Measurements from ENCODE around the gene KXD1.

KXD1 gene

DNA sequence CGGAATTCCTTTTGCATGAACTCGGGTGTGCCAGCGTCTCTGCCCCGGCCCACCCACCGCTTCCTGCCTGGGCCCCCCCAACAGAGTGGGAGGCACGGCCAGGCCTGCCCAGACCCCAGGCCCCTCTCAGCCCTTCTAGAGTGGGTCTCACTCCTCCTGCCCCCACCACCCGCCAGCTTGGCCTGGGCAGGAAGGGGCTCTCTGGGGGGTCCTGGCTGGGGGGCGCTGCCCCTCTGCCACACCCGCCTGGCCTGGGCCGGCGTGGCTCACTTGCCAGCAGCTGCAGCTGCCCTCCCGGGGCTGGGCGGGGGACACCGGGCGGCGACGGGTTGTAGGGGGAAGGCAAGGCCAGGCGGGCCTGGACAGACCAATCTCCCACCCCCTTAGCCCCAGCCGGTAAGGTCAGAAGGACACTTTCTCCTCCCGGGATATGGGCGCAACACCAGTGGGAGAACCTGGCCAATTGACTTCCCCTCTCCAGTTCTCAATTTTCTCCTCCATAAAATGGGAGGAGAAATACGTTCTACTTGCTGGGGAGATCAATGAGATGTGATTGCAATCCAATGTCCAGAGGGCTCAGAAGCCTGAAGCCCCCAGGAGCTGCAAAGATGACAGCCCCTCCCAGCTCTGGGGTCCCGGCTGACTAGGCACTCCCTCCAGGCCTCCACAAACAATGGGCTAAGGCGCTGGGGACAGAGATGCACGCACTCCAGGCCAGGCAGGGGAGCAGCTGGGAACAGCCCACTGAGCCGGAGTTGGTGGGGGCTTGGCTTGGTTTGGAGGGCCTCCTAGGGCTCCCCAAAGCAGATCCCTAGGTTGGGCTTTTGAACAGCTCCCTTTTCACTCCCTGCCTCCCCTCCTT is 46.5 kb downstream of the KXD1 start:
- DNase-seq = no peak

DNA sequence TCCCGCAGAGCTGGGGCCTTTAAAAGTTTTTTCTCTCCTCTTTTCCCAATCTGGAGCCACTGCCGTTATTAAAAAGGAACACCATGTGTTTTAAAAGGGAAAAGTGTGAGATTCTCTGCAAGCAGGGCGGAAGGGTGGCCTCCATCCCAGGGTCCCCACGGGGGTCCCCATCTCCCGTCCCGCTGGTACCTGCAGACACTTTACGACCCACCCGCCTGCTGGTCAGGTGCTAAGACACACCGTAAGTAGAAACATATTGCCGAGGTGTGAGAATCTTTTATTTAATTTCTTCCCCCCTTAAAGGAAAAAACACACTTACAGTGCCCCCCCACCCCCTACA is 47.1 kb downstream of the KXD1 start:
- DNase-seq = no peak

DNA sequence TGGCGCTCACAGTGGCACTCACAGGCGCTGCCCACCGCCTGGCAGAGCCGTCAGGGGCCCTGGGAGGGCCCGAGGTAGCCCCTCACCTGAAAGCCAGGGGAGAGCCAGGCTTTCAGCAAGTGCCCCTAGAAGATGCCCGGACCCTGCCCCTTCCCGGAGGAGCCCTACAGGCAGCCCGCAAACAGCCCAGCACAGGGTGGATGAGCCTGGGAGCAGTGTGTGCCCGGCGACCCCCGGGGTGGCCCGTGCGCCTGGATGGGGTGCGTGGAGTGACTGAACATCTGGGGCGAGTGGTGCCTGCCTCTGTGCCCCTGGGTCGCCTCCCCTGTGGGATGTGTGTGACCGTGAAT is 47.5 kb downstream of the KXD1 start:
- DNase-seq = no peak

DNA sequence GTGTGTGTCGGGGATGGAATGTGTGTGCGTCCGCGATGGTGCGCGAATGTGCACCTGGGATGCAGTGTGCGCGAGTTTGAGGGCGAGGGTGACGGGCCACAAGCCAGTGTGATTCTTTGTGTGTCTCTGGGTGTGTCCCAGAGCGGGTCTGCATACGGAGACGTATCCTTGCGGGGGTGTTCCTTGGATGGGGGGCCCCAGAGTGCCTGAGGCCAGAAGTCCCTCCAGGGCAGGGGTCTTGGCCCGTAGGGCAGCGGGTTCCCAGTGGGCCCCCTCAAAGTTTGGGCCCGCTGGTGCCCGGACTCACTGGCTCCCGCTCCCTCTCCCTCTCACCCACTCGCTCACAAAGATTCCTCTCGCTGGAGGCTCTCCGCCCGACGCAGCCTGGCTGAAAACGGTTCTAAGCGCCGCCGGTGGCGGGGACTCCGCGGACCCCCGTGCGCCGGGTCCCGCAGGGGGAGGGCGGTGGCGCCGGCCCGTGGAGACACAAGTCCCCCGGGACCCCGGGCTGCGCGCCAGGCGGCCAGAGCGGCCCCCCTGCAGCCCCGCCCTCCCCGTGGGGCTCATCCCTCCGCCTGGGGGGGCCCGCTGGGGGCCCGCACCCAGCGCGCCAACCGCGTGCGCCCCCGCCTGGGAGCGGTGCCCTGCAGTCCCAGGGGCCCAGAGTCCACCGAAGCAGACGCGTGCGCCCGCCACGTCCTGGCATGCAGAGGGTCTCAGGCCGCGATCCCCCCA is 48.0 kb downstream of the KXD1 start:
- no peak for DNase-seq

DNA sequence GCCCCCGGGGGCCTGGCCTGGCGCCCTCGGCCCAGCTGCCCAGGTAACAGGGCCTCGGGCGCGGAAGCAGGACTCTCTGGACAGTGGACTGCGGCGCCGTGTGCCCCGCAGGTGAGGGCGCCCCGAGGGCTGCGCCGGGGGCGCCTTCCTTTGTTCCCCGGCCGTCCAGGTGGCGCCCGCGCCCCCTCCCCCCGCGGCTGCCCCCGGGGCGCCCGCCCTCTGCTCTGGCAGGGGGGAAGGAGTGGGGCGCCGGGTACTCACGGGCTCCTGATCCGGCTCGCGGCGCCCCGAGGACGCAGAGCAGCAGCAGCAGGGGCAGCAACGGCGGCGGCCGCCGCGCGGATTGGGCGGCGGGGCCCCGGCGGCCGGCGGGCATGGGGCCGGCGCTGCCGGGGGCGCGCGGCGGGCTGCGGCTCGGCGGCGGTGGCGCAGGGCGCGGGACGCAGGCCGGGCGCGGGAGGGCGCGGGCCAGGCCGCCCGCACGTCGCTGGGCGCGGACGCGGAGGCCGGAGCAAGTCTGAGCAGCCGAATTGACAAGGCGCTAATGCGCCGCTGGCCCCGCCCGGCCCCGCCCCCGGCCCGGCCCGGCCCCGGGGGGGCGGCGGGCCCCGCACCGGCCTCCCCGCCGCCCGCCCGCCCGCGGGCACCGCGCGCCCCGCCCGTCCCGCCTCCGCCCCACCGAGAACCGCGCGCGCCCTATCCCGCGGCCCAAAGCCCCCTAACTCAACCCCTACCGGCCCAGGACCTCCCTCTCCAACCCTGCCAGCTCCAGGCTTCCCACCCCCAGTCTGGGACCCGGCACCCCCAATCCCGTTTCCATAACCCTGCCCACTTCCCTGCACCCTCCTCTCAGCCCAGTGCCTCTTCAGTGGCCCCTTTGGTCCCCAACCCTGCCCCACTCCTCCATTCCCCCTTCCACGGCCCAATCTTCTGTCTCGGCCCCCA is 48.9 kb downstream of the KXD1 start, which contains the start of gene CRLF1:
CRLF1 (minus strand) TSS at position 519 of the 945 bp plus-strand sequence; CDS start at position 376, 143 bp downstream.
- DNase-seq = no peak

DNA sequence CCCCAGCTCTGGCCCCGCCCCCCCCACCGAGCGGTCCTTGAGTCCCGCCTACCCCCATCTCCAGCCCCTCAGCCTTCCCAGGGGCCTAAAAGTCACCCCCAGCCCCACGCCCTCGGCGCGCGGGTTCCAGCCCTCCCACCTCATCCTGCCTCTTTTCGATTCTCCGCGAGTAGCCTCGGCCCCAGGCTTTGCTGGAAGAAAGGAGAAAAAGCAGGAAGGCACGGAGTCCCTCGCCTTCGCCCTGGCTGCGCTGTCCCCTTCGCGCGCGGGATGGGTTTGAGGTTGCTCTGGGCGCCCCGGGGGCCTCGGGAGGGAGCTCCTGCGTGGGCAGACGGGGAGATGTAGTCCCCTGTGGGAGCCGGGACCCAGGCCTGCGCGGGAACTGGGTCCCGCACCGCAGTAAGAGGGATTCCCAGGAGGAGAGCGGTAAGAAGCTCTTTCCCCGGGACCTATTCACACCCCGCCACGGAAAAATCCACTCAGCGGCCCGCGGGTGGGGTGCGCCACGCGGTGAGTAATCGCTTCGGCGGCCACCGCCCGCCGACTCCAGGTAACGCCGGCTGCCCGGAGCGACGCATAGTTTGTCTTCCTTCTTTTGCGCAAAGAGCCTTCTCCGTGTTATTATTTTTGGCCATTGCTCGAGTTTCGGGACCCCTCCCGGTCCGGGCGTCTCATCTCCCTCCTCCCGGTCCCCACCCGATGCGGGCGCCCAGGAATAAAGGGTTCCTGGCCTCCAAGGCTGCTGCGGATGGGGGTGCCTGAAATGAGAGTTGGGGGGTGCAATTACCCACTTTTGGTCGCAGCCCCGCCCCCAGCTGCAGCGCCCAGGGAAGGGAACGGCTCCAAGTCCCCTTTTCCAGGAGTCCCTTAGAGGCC is 49.8 kb downstream of the KXD1 start:
- DNase-seq = no peak

DNA sequence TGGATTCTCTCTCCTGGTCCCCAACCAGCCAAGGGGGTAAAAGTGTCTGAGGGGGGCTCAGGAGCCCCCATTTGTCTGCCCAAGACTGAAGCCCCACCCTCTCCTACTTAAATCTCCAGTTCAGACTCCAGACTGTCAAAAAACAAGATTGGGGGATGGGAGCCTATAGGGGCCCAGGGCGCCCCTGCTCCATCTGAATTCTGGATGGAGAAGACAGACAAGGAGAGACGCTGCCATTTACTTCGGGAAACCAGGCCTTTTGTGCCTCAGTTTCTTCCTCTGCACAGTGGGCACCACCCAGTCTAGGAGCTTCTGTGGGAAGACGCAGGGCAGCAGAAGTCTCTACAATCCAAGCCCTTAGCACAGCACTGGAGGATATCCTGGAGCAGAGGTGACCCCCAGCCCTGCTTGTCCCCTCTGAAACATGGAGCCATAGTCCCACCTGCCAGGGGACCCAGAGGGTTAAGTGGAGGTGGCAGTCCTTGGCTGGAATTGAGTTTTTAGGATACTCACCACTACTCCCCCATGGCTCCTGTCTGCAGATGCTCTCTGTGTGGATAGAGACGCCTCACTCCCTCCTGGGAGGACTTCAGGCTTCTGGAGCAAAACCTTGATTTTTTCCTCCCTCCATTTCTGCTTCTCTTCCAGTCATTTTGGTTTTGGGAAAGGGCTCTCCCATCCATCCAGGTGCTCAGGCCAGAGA is 50.6 kb downstream of the KXD1 start:
- no peak for DNase-seq

DNA sequence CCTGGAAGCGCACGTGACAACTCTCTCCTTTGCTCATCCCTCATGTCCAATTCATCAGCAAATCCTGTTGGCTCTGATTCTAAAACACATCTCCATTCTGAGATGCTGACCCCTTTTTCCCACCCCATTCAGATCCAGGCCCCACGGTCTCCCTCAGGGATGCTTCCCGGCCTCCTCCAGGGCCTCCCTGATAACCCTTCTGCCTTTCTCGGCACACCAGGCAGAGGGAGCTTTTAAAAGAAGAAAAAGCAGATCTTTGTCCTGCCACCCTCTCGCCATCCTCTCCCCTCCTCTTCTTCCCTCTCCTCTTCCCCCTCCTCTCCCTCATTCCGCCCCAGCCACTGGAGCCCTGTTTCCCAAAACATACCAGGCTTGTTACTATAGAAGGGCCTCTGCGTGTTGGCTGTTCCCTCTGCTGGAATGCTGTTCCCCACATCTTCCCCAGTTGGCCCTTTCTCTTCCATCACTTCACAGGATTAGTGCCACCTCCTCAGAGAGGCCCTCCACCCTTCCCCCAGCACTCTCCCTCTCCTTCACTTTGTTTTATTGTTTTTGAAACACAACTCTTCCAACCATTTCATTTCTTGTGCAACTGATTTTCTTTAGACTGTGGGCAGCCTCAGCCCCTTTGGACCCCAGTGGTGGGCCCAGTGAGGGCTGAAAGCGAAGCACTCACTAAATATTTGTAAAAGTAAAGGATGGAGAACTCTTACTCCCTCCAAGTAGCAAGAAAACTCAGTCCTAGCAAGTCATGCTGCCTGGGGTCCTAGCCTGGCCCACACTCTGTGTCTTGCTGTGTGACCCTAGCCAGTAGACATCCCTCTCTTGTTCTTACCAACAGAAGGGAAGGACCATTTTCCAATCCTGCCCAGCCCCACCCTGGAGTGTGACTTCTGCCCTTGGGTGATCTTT is 51.4 kb downstream of the KXD1 start:
- no peak for DNase-seq

DNA sequence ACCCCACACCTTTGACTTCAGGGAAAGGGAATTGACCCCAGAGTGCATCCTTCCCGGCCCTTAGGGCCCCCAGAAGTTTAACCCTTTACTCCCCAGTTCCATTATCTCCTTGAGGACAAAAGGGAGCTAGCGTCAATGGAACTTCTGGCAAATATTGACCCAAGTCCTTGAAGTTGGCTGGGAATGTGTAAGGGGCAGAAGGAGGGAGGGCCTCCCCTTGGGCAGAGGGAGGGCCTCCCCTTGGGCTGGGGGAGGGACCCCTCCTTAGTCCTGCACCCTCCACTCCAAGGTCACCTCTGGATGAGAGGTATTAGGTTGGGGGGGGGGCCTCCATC is 52.0 kb downstream of the KXD1 start:
- DNase-seq = no peak

DNA sequence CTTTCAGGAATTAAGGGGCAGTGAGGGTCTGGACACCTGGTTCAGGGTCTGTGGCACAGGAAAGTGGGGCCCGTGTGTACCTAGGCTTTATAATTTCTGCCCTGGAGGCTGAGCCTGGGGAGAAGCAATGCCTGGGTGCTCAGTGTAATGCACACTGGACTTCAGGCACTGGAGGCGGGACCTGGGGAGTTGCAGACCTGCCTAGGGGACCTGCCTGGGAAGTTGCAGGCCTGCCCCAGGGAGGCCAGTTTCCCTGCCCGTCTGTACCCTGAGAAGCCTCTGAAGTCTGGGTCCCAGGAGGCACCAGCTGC is 52.5 kb downstream of the KXD1 start:
- DNase-seq = no peak

DNA sequence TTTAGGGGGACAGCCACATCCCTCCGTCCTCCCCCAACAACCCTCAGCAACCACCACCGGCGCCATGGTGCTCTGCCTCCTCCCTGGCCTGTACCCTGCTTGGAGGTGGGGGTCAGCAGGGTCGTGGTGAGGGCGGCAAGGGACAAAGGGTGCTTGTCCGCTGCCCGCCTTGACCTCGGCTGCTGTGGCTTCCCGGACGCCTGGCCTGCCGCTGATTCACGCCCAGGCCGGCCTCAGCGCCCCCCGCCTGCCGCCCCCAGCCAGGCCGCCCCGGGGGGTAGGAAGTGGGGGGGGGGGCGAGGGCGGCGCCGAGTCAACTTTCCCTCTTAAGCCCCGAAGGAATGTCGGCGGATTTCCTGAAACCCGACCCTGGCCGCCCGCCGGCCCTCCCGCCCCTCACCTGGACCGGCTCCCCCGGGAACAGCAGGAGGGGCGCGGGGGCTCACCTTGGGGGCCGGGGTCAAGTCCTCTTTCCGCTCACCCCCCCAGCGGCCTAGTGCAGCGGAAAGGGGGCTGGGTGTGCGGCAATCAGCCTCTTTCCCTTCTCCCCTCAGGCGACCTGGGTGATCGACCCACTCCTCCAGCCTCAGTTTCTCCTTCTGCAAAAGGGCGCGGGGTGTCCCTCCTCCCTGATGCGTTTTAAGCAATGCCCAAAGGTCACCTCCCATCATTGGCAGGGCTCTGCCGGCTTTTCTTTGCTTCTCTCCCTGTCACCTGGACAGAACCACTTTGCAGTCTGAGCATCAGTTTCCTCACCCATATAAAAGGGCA is 53.1 kb downstream of the KXD1 start:
- DNase-seq = no peak

DNA sequence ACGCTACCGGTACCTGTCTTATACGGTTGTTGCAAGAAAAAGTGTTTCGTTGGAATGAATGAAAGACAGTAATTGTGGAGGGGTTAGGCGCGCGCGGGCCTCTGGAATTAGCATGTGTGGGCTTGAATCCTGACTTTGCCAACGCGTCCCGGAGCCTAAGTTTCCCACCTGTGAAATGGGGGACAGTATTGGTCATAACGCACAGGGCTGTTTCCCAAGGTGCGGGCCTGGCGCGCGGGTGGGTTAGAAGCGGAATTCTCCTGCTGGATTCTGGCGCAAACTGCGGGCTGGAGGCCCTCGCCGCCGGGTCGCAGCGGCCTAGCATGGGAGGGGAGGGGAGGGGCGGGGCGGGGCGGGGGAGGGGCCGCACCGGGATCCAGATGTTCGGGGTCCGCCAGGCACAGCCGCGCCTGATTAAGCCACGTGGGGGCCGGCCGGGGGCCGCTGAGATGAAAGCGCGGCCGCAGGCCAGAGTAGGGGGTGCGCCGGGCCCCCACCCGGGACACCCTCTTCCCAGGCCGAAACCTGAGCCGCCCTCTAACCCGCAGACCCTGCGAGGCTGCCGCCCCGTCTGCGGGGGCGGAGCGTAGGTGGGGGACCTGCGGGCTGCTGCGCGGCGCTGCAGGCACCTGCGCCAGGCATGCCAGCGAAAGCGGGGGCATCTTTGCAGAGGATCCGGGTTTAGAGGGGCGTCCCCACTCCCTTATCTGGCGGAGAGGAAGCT is 53.8 kb downstream of the KXD1 start:
- DNase-seq = no peak

DNA sequence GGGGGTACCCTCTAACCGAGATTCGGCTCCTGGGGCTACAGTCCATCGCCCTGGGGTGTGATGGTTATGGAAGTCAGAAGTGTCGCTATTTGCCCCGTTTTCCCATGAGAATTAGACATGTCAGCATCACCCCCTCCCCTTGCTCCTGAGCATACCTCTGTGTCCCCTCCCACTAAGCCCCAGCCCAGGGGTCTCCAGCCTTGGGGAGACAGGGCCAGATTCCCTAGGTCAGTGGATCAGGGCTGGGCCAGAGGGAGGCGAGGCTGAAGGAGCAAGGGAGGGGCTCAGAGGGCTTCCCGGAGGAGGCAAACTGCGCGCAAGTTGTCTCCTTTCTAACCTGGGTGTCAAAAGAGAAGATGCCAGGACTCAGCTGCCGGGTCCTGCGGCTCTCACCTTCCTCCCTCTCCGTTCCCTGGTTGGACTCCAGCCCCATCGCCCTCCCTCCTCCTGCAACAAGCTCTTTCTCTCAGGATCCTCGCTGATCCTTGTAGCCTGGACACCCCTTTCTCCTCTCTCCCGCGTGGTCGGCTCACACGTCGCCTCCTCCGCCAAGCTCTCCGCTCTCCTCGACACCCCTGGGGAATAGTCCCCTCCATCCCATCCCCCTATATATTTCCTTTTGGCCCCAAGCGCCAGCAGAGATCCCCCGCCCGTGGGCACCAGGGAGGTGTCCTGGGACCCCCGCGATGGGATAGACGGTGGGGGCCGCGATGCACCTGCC is 54.5 kb downstream of the KXD1 start:
- DNase-seq = no peak

DNA sequence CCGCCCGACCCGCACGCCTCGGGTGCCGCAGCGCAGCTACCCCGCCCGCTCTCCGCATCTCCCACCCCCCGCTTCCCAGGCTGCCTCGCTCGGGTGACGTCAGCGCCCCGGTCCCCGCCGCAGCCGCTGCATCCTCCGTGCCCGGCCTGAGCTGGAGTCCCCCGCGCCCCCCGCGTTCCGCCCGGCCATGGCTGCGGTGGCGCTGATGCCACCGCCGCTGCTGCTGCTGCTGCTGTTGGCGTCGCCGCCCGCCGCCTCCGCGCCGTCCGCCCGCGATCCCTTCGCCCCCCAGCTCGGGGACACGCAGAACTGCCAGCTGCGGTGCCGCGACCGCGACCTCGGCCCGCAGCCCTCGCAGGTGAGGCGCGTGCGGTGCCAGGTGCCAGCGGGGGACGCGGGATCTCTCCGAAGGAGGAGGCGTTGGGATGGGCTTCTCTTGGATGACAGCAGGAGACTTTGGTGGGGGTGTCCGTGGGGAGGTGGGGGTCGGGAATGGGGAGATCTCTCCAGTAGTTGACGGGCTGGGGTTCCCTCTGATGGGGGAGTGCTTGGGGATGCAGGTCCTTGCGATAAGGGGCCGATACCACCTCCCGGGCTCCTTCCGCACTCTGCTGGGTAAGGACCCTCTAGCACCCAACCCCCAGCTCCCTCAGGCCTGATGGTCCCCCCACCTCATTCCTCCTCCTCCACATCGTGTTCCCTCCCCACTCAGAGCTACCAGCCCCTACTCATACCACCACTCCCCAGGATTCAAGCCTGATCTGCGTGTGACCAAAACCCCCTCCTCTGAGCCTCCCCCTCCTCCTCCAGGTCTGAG is 55.3 kb downstream of the KXD1 start, which contains the start of gene TMEM59L:
TMEM59L (plus strand) TSS at position 99 of the 817 bp plus-strand sequence; CDS start at position 188, 89 bp downstream.
- no peak for DNase-seq

DNA sequence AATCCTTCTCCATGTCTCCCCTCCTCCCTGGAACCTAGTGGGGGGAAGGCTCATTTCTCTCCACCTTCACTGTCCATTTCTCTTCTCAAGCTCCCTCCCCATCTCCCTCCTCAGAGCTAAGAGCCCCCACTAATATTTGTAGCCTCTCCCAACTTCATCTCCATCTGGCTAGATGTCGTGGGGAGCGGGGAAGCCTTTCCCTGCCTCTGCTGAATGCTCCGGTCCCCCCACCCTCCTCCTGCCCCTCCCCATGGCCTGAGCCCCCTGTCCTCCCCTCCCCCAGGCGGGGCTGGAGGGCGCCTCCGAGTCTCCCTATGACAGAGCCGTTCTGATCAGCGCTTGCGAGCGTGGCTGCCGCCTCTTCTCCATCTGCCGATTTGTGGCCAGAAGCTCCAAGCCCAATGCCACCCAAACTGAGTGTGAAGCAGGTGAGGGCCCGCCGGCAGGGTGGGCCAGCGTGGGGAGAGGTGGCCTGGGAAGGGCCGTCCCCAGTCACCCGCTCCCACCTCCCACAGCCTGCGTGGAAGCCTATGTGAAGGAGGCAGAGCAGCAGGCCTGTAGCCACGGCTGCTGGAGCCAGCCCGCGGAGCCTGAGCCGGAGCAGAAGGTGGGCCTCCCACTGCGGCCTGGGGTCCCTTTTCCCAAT is 56.0 kb downstream of the KXD1 start:
- DNase-seq = no peak

DNA sequence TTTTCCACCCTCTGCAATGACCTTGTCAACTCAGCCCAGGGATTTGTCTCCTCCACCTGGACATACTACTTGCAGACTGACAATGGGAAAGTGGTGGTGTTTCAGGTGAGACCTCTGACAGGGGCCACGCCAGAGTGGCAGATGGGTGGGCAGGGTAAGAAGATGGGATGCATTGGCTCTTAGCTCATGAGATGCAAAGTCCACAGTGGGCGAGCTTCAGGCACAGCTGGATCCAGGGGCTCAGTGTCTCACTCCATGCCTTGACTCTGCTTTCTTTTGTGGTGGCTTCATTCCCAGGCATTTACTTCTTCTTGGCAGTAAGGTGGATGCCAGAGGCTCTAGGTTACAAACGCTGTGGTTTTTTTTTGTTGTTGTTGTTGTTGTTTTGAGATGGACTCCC is 58.4 kb downstream of the KXD1 start:
- DNase-seq = no peak

DNA sequence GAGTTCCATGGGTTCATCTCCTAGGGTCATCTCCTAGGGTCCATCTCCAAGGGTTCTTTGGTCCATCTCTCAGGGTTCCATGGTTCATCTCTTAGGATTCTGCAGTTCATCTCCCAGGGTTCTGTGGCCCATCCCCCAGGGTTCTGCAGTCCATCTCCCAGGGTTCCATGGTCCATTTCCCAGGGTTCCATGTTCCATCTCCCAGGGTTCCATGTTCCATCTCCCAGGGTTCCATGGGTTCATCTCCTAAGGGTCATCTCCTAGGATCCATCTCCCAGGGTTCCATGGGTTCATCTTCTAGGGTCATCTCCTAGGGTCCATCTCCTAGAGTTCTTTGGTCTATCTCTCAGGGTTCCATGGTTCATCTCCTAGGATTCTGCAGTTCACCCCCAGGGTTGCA is 59.9 kb downstream of the KXD1 start:
- DNase-seq = no peak
